H1 (cell line): ENCODE data around the gene MYPN.

Experiments
- KDM5A ChIP-seq: fragments of 200-600 bp; IDR thresholded peaks from 2 replicates; pipeline ENCODE4 v1.7.1; 2012; ENCODE audit warnings: mild to moderate bottlenecking, low read length, inconsistent platforms, mixed read lengths
- RFX5 ChIP-seq: IDR thresholded peaks from 2 replicates; pipeline ENCODE4 v1.6.1; 2011; ENCODE audit warnings: low read depth, low read length, improper control_type of control experiment, borderline replicate concordance

DNA sequence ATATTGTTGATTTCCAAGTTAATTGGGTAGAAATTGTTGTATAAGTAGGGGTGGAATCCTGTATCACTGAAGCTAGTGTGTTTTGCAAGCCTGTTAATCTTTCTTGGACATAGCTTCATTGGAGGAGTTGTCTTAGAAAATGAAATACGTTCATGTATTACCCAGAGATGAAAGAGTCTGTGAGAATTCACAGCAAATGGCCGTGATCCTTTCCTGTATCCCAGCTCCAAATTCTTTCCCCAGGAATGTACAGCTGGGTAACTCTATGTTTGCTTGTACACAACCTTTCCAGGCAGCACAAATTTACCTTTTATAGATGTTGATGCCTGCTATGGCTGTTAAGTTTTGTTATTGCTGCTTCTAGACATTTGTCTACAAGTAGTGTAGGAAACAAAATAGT is 18.7 kb downstream of the MYPN start:
- no peak for TF ChIP-seq RFX5
- TF ChIP-seq KDM5A, result no peak
